ENCODE measurements around the gene STAC3. TPM values are rescaled to one million over a fixed set of nuclear protein-coding genes. Genes with fewer than 3 reads are reported as not detected.

The STAC3 gene
- total RNA-seq, 2 donors from 2014 or later, result 2.5 to 6.1 TPM

DNA sequence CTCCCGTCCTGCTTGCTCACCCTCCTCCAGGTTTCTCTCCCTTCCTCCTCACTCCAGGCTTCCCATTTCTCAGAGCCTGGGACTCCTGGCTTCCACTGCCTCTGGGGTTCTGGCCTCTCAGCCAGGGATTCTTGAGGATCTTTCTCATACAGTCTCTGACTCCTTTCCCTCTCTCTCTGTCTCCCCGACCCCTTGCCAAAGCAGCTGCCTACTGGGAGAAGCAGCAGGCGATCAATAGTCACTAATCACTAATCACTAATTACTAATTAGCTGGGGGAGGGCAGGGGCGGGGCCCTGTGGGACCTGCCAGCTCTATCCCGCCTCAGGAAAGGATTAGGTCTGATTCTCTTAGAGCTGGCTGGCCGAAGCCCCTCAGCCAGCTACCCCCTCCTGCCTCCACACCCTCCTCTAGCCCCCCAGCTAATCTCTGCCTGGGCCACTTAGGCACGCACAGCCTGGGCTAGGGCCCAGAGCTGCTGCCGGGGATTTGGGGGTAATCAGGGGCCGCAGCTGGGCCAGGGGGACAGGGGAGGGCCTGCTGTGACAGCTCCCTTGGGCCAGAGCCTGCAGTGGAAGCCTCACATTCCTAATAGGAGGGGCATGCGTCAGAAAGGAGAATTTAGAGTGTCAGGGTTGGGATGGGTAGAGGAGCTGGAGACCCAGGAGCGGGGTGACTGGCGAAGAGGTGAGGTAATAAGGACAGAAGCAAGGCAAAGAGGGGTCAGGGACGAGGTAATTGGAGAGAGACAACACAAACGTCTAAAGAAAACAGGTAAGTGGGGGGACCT, 31.6 kb downstream of the STAC3 start:
- DNase-seq (ENCODE audit: low spot score) (no peak), ATAC-seq (no peak)
- H3K27ac Mint-ChIP-seq, result no peak overlapping the region
- H3K4me1 Mint-ChIP-seq (ENCODE audit: low read depth in 2 of 2), result peaks cover 57 to 61% of the 10 kb centered on the region in 2 donors
- no peaks in the 10 kb centered on the region for H3K9me3 Mint-ChIP-seq
- H3K4me3 Mint-ChIP-seq, result no peak overlapping the region
- peaks cover 62 to 82% of the 10 kb centered on the region in 2 donors for H3K27me3 Mint-ChIP-seq
- H3K36me3 Mint-ChIP-seq, result no peaks in the 10 kb centered on the region

- peaks cover 70 to 89% of the 10 kb centered on the region in 2 donors for H3K27me3 Mint-ChIP-seq
- H3K4me1 Mint-ChIP-seq (ENCODE audit: low read depth in 2 of 2), result peaks cover 59 to 63% of the 10 kb centered on the region in 2 donors
- no peak for ATAC-seq
- DNase-seq (ENCODE audit: low spot score), result no peak
- no peak overlapping the region for H3K27ac Mint-ChIP-seq
- peak overlapping the region; percentile 86 for H3K4me3 Mint-ChIP-seq
- no peaks in the 10 kb centered on the region for H3K36me3 Mint-ChIP-seq
- H3K9me3 Mint-ChIP-seq, result no peaks in the 10 kb centered on the region
These were observed 32.7 kb downstream of the STAC3 start for GRCh38 chr12:57218030-57218853.

- DNase-seq (ENCODE audit: low spot score) (no peak), ATAC-seq (no peak)
- peak overlapping the region; percentile 86 for H3K4me3 Mint-ChIP-seq
- H3K27me3 Mint-ChIP-seq, result peaks cover 65 to 81% of the 10 kb centered on the region in 2 donors
- peaks cover 51 to 55% of the 10 kb centered on the region in 2 donors for H3K4me1 Mint-ChIP-seq (ENCODE audit: low read depth in 2 of 2)
- no peaks in the 10 kb centered on the region for H3K36me3 Mint-ChIP-seq
- no peak overlapping the region for H3K27ac Mint-ChIP-seq
- no peaks in the 10 kb centered on the region for H3K9me3 Mint-ChIP-seq
These were observed 33.8 kb downstream of the STAC3 start for GRCh38 chr12:57216921-57217879.

GRCh38 chr12:57216014-57216911, 34.7 kb downstream of the STAC3 start, which contains the start of gene NXPH4:
TSS of gene NXPH4 (plus strand) at chr12:57216794. CDS start at chr12:57216970, 176 bp downstream.
- ATAC-seq (peak; percentile 25 to 48), DNase-seq (ENCODE audit: low spot score) (no peak)
- H3K27ac Mint-ChIP-seq, result peak within 1 kb of the TSS in 1 of 2 donors; percentile 17
- H3K27me3 Mint-ChIP-seq, result peaks cover 58 to 71% of the 10 kb centered on the region in 2 donors
- H3K4me1 Mint-ChIP-seq (ENCODE audit: low read depth in 2 of 2), result peaks cover 44 to 48% of the 10 kb centered on the region in 2 donors
- peak within 1 kb of the TSS; percentile 86 for H3K4me3 Mint-ChIP-seq
- H3K36me3 Mint-ChIP-seq, result no peaks in the 10 kb centered on the region
- H3K9me3 Mint-ChIP-seq, result no peaks in the 10 kb centered on the region

GRCh38 chr12:57215668-57216013, 35.3 kb downstream of the STAC3 start:
- Mint-ChIP-seq H3K4me3 (peak overlapping the region; percentile 63), H3K36me3 (no peaks in the 10 kb centered on the region), H3K27ac (peak overlapping the region in 1 of 2 donors; percentile 17), H3K27me3 (peaks cover 54 to 65% of the 10 kb centered on the region in 2 donors), H3K9me3 (no peaks in the 10 kb centered on the region), H3K4me1 (ENCODE audit: low read depth in 2 of 2) (peaks cover 39 to 43% of the 10 kb centered on the region in 2 donors)
- ATAC-seq (peak; percentile 26 to 62), DNase-seq (ENCODE audit: low spot score) (no peak)

DNA sequence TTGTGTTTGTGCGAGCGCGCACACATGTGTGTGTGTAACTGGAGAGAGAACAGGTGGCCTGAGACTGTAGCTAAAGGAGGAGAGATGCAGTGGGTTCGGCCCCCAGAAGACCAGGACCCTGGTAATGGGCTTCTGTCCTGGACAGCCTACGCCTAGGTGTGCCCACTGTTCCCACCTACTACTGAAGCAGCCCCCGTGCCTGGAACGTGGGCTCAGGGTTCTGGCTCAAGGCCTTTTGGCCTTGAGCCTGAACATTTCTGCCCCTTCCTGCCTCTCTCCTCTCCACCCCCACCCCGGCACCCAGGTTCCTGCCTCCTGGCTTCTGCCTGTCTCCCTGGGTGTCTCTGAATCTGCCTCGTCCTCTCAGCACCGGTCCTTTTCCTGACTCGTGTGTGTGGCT, 35.9 kb downstream of the STAC3 start:
- H3K9me3 Mint-ChIP-seq, result no peaks in the 10 kb centered on the region
- H3K4me3 Mint-ChIP-seq, result peak overlapping the region; percentile 63
- no peaks in the 10 kb centered on the region for H3K36me3 Mint-ChIP-seq
- peak overlapping the region in 1 of 2 donors; percentile 17 for H3K27ac Mint-ChIP-seq
- DNase-seq (ENCODE audit: low spot score) (no peak), ATAC-seq (no peak)
- peaks cover 53 to 59% of the 10 kb centered on the region in 2 donors for H3K27me3 Mint-ChIP-seq
- peaks cover 37 to 41% of the 10 kb centered on the region in 2 donors for H3K4me1 Mint-ChIP-seq (ENCODE audit: low read depth in 2 of 2)

- Mint-ChIP-seq H3K4me3 (no peak overlapping the region), H3K4me1 (ENCODE audit: low read depth in 2 of 2) (peaks cover 37% of the 10 kb centered on the region in 2 donors), H3K27ac (no peak overlapping the region), H3K27me3 (peaks cover 49 to 53% of the 10 kb centered on the region in 2 donors), H3K9me3 (no peaks in the 10 kb centered on the region), H3K36me3 (no peaks in the 10 kb centered on the region)
- peak; percentile 49 to 65 for ATAC-seq
- DNase-seq (ENCODE audit: low spot score), result no peak
These were observed 36.6 kb downstream of the STAC3 start for GRCh38 chr12:57214398-57214781.

GRCh38 chr12:57213763-57214397, 37.1 kb downstream of the STAC3 start:
- peaks cover 37% of the 10 kb centered on the region in 2 donors for H3K4me1 Mint-ChIP-seq (ENCODE audit: low read depth in 2 of 2)
- no peak for ATAC-seq
- no peak for DNase-seq (ENCODE audit: low spot score)
- peaks cover 45 to 47% of the 10 kb centered on the region in 2 donors for H3K27me3 Mint-ChIP-seq
- H3K36me3 Mint-ChIP-seq, result no peaks in the 10 kb centered on the region
- no peak overlapping the region for H3K4me3 Mint-ChIP-seq
- no peak overlapping the region for H3K27ac Mint-ChIP-seq
- no peaks in the 10 kb centered on the region for H3K9me3 Mint-ChIP-seq

- peak; percentile 84 for DNase-seq (ENCODE audit: low spot score)
- Mint-ChIP-seq H3K9me3 (no peaks in the 10 kb centered on the region), H3K36me3 (no peaks in the 10 kb centered on the region), H3K27ac (no peak overlapping the region), H3K4me1 (ENCODE audit: low read depth in 2 of 2) (peaks cover 32 to 33% of the 10 kb centered on the region in 2 donors), H3K27me3 (peaks cover 38 to 41% of the 10 kb centered on the region in 2 donors), H3K4me3 (no peak overlapping the region)
- ATAC-seq, result peak; percentile 64 to 84
These were observed 37.8 kb downstream of the STAC3 start for GRCh38 chr12:57213058-57213715.

DNA sequence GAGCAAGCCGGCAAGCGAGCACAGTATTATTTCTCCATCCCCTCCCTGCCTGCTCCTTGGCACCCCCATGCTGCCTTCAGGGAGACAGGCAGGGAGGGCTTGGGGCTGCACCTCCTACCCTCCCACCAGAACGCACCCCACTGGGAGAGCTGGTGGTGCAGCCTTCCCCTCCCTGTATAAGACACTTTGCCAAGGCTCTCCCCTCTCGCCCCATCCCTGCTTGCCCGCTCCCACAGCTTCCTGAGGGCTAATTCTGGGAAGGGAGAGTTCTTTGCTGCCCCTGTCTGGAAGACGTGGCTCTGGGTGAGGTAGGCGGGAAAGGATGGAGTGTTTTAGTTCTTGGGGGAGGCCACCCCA, 38.3 kb downstream of the STAC3 start:
- Mint-ChIP-seq H3K27ac (no peak overlapping the region), H3K4me1 (ENCODE audit: low read depth in 2 of 2) (peaks cover 32 to 33% of the 10 kb centered on the region in 2 donors)
- DNase-seq (ENCODE audit: low spot score), result no peak

GRCh38 chr12:57211791-57212700, 38.9 kb downstream of the STAC3 start:
- Mint-ChIP-seq H3K27me3 (peaks cover 29 to 30% of the 10 kb centered on the region in 2 donors), H3K9me3 (no peaks in the 10 kb centered on the region), H3K27ac (no peak overlapping the region), H3K4me3 (no peak overlapping the region), H3K36me3 (no peaks in the 10 kb centered on the region), H3K4me1 (ENCODE audit: low read depth in 2 of 2) (peaks cover 26 to 28% of the 10 kb centered on the region in 2 donors)
- ATAC-seq (no peak), DNase-seq (ENCODE audit: low spot score) (no peak)

More for the DNA sequence above, 38.3 kb downstream of the STAC3 start:
- Mint-ChIP-seq H3K36me3 (no peaks in the 10 kb centered on the region), H3K9me3 (no peaks in the 10 kb centered on the region), H3K4me3 (no peak overlapping the region), H3K27me3 (peaks cover 34 to 35% of the 10 kb centered on the region in 2 donors)
- no peak for ATAC-seq

All from natural killer cell treated with Interleukin-12 subunit alpha and Interleukin-12 subunit beta and Interleukin-15 and Interleukin-18, amount 100 ng/mL, for 72 hours (primary cell).